Liver (tissue), 9 donors: ENCODE measurements around the gene SCARB1. TPM values are rescaled to one million over a fixed set of nuclear protein-coding genes. Genes with fewer than 3 reads are reported as not detected.

Experiments
- DNase-seq: peaks from one replicate; pipeline ENCODE4 v3.0.0-alpha.2; 2017; ENCODE audit warnings: low spot score
- H3K27ac ChIP-seq, 2 donors: one replicate each; pipeline ENCODE4 v1.7.0; 2013; ENCODE audit warnings: inconsistent platforms in 2 of 2, low read length in 2 of 2, control low read depth in 1 of 2, low read depth in 1 of 2, mild to moderate bottlenecking in 1 of 2
- H3K27me3 ChIP-seq, 4 donors: one replicate each; pipeline versions ENCODE4 v1.6.1 to v1.7.0; 2013; ENCODE audit warnings: low read length in 3 of 4, inconsistent platforms in 1 of 4, mild to moderate bottlenecking in 1 of 4, moderate library complexity in 1 of 4; ENCODE audit not compliant: control insufficient read depth in 4 of 4, insufficient read depth in 4 of 4
- H3K36me3 ChIP-seq, 4 donors: one replicate each; pipeline versions ENCODE4 v1.6.1 to v1.7.0; 2013; ENCODE audit warnings: low read length in 3 of 4, mild to moderate bottlenecking in 3 of 4, low read depth in 1 of 4, moderate library complexity in 1 of 4; ENCODE audit not compliant: control insufficient read depth in 4 of 4, insufficient read depth in 3 of 4
- H3K4me1 ChIP-seq, 4 donors: one replicate each; pipeline versions ENCODE4 v1.6.1 to v1.7.0; 2013; ENCODE audit warnings: low read length in 3 of 4, mild to moderate bottlenecking in 3 of 4, moderate library complexity in 1 of 4; ENCODE audit not compliant: control insufficient read depth in 4 of 4, insufficient read depth in 4 of 4
- H3K4me3 ChIP-seq, 3 donors: one replicate each; pipeline versions ENCODE4 v1.6.1 to v1.7.0; 2013; ENCODE audit warnings: low read length in 3 of 3, control low read depth in 1 of 3, low read depth in 1 of 3, mild to moderate bottlenecking in 1 of 3
- H3K9ac ChIP-seq, 2 donors: one replicate each; pipeline ENCODE4 v1.7.0; 2013; ENCODE audit warnings: low read length in 2 of 2, mild to moderate bottlenecking in 2 of 2, moderate library complexity in 2 of 2, control low read depth in 1 of 2, low read depth in 1 of 2
- H3K9me3 ChIP-seq, 4 donors: one replicate each; pipeline versions ENCODE4 v1.6.1 to v1.7.0; 2013; ENCODE audit warnings: low read length in 3 of 4; ENCODE audit not compliant: control insufficient read depth in 4 of 4
- EGR1 ChIP-seq, 2 donors: IDR thresholded peaks; 2 replicates each; pipeline ENCODE4 v1.6.1; 2016 to 2018; ENCODE audit warnings: antibody characterized with exemption in 2 of 2, low read depth in 2 of 2
- FOXA1 ChIP-seq: IDR thresholded peaks from 2 replicates; pipeline ENCODE4 v1.6.1; 2016; ENCODE audit warnings: antibody characterized with exemption
- FOXA2 ChIP-seq: IDR thresholded peaks from 2 replicates; pipeline ENCODE4 v1.6.1; 2016; ENCODE audit warnings: antibody characterized with exemption
- GABPA ChIP-seq, 2 donors: IDR thresholded peaks in 1 of 2; conservative IDR thresholded peaks in 1 of 2; 2 replicates each; pipeline ENCODE4 v1.6.1; 2016; ENCODE audit warnings: antibody characterized with exemption in 2 of 2, mild to moderate bottlenecking in 1 of 2, moderate library complexity in 1 of 2
- HNF4A ChIP-seq, 2 donors: conservative IDR thresholded peaks; 2 replicates each; pipeline ENCODE4 v1.6.1; 2016; ENCODE audit warnings: antibody characterized with exemption in 2 of 2, mild to moderate bottlenecking in 2 of 2
- HNF4G ChIP-seq: IDR thresholded peaks from 2 replicates; pipeline ENCODE4 v1.6.1; 2016; ENCODE audit warnings: antibody characterized with exemption
- JUND ChIP-seq, 2 donors: IDR thresholded peaks; 2 replicates each; pipeline ENCODE4 v1.6.1; 2016; ENCODE audit warnings: antibody characterized with exemption in 2 of 2
- NR2F2 ChIP-seq: IDR thresholded peaks from 2 replicates; pipeline ENCODE4 v1.6.1; 2016; ENCODE audit warnings: antibody characterized with exemption
- RAD21 ChIP-seq, 2 donors: IDR thresholded peaks; 2 replicates each; pipeline ENCODE4 v1.6.1; 2016; ENCODE audit warnings: antibody characterized with exemption in 2 of 2, mild to moderate bottlenecking in 2 of 2
- RXRA ChIP-seq, 2 donors: IDR thresholded peaks; 2 replicates each; pipeline ENCODE4 v1.6.1; 2017 to 2018; ENCODE audit warnings: antibody characterized with exemption in 2 of 2, mild to moderate bottlenecking in 1 of 2
- SP1 ChIP-seq: IDR thresholded peaks from 2 replicates; pipeline ENCODE4 v1.6.1; 2018; ENCODE audit warnings: antibody characterized with exemption, mild to moderate bottlenecking
- TAF1 ChIP-seq: conservative IDR thresholded peaks from 2 replicates; pipeline ENCODE4 v1.6.1; 2016; ENCODE audit warnings: antibody characterized with exemption, mild to moderate bottlenecking
- YY1 ChIP-seq: IDR thresholded peaks from 2 replicates; pipeline ENCODE4 v1.6.1; 2016; ENCODE audit warnings: antibody characterized with exemption, mild to moderate bottlenecking
- WGBS: extraction: QIAGEN DNeasy Blood & Tissue Kit; methylation state at CpG from one replicate; pipeline ENCODE4 v1.1.7; 2013; 5-methylcytosine and 5-hydroxymethylcytosine counted together
- polyA plus RNA-seq, 2 donors: library from polyadenylated mRNA; stranded (reverse) in 1 of 2; unstranded in 1 of 2; fragments of 200-250 nt in 1 of 2; fragments of >200 nt in 1 of 2; fragmentation: Nextera tagmentation in 1 of 2; extraction: Ambion mirVana in 1 of 2; gene quantifications; one replicate each; pipeline versions ENCODE4 v1.2.1 to v1.2.3, GENCODE V29; 2013 to 2015
- total RNA-seq, 2 donors: library from RNA; depleted of rRNA; stranded (reverse); fragments of >200 nt; gene quantifications; one replicate each; pipeline ENCODE4 v1.2.3, GENCODE V29; 2014
- TF ChIP-seq, protein P1 (sequence below): IDR thresholded peaks from 2 replicates; pipeline ENCODE4 v1.6.1; 2016; ENCODE audit warnings: antibody characterized with exemption
- TF ChIP-seq, protein P2 (sequence below): IDR thresholded peaks from 2 replicates; pipeline ENCODE4 v1.6.1; 2016; ENCODE audit warnings: antibody characterized with exemption
- TF ChIP-seq, protein P3 (sequence below): IDR thresholded peaks from 2 replicates; pipeline ENCODE4 v1.6.1; 2016; ENCODE audit warnings: antibody characterized with exemption, mild to moderate bottlenecking
- TF ChIP-seq, protein P4 (sequence below): fragments of 150-350 bp; IDR thresholded peaks from 2 replicates; pipeline ENCODE4 v1.5.1; 2017; ENCODE audit warnings: improper control_type of control experiment, low read depth, low read length; ENCODE audit not compliant: missing input control
- TF ChIP-seq, protein P5 (sequence below): IDR thresholded peaks from 2 replicates; pipeline ENCODE4 v1.6.1; 2016; ENCODE audit warnings: antibody characterized with exemption
- donor health status: healthy.
- donor health status: healthy.
- donor health status: healthy.
- donor health status: healthy.
- donor health status: healthy.

Gene SCARB1
- total and polyA plus RNA-seq, 4 donors, result 85.3 to 289 (median 141) TPM

DNA sequence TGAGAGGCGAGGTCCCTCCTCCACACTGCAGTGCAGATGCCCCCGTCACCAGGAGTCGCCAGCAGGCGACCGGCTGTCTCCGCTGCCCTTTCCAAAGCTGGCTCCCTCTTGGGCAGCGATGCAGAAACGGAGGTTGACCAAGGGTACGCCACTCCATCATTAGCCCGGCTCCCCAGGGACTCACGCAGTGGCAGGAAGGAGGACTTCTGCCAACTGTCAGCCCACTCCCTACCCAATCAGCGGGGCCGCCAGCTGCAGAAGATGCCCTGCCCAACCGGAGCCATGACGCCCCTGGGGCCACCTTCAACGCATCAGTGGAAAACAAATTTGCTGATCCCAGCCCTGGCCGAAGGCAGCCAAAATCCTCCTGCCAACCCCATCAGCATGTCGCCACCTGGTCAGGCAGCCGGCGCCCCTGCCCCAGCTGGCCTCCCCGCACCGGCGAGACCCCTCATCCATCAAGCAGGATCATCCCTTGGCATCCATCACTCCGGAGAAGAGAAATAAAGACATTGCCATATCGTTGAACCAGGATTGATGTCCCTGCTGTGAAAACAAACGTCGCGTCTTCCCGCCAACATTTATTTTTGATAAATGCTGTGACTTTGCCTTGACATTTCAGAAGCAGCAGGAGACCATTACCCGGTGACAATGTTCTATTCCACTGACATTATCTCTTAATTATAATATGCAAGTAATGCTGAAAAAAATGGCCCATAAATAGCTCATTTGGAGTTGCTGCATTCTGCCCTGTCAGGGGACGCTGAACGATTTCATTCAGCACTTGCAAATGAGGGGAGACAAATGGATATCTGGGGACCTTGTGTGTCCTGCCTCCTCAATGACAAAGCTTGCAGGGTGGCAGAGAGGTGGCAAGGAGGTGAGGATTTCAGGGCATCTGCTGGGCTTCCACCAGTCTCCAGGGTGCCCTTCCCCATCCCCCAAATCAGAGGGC, 105.1 kb downstream of the SCARB1 start:
- 81% methylated on average over 32 of the region's 32 CpGs for WGBS
- Histone ChIP-seq H3K27ac (no peak overlapping the region), H3K4me1 (peaks cover 10 to 23% (median 16%) of the 10 kb centered on the region in 4 donors), H3K27me3 (no peaks in the 10 kb centered on the region), H3K9me3 (no peaks in the 10 kb centered on the region), H3K36me3 (no peaks in the 10 kb centered on the region), H3K4me3 (no peak overlapping the region), H3K9ac (no peak overlapping the region)
- TF ChIP-seq, protein P1, sequence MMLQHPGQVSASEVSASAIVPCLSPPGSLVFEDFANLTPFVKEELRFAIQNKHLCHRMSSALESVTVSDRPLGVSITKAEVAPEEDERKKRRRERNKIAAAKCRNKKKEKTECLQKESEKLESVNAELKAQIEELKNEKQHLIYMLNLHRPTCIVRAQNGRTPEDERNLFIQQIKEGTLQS, result no peak
- TF ChIP-seq YY1 (no peak), RAD21 (IDR thresholded peaks at IDR 0.05) (no peak), FOXA2 (no peak), TAF1 (no peak), SP1 (no peak), HNF4G (no peak), GABPA (IDR thresholded peaks at IDR 0.05 in 1 of 2, conservative IDR thresholded peaks at IDR 0.05 in 1 of 2) (no peak), FOXA1 (no peak), HNF4A (conservative IDR thresholded peaks at IDR 0.05) (no peak), JUND (IDR thresholded peaks at IDR 0.05) (no peak), NR2F2 (no peak), RXRA (IDR thresholded peaks at IDR 0.05) (no peak), EGR1 (IDR thresholded peaks at IDR 0.05; ENCODE audit: low read depth in 2 of 2) (no peak)
- TF ChIP-seq, protein P2, sequence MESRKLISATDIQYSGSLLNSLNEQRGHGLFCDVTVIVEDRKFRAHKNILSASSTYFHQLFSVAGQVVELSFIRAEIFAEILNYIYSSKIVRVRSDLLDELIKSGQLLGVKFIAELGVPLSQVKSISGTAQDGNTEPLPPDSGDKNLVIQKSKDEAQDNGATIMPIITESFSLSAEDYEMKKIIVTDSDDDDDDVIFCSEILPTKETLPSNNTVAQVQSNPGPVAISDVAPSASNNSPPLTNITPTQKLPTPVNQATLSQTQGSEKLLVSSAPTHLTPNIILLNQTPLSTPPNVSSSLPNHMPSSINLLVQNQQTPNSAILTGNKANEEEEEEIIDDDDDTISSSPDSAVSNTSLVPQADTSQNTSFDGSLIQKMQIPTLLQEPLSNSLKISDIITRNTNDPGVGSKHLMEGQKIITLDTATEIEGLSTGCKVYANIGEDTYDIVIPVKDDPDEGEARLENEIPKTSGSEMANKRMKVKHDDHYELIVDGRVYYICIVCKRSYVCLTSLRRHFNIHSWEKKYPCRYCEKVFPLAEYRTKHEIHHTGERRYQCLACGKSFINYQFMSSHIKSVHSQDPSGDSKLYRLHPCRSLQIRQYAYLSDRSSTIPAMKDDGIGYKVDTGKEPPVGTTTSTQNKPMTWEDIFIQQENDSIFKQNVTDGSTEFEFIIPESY, result no peak
- TF ChIP-seq, protein P3, sequence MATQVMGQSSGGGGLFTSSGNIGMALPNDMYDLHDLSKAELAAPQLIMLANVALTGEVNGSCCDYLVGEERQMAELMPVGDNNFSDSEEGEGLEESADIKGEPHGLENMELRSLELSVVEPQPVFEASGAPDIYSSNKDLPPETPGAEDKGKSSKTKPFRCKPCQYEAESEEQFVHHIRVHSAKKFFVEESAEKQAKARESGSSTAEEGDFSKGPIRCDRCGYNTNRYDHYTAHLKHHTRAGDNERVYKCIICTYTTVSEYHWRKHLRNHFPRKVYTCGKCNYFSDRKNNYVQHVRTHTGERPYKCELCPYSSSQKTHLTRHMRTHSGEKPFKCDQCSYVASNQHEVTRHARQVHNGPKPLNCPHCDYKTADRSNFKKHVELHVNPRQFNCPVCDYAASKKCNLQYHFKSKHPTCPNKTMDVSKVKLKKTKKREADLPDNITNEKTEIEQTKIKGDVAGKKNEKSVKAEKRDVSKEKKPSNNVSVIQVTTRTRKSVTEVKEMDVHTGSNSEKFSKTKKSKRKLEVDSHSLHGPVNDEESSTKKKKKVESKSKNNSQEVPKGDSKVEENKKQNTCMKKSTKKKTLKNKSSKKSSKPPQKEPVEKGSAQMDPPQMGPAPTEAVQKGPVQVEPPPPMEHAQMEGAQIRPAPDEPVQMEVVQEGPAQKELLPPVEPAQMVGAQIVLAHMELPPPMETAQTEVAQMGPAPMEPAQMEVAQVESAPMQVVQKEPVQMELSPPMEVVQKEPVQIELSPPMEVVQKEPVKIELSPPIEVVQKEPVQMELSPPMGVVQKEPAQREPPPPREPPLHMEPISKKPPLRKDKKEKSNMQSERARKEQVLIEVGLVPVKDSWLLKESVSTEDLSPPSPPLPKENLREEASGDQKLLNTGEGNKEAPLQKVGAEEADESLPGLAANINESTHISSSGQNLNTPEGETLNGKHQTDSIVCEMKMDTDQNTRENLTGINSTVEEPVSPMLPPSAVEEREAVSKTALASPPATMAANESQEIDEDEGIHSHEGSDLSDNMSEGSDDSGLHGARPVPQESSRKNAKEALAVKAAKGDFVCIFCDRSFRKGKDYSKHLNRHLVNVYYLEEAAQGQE, result no peak
- TF ChIP-seq, protein P4, sequence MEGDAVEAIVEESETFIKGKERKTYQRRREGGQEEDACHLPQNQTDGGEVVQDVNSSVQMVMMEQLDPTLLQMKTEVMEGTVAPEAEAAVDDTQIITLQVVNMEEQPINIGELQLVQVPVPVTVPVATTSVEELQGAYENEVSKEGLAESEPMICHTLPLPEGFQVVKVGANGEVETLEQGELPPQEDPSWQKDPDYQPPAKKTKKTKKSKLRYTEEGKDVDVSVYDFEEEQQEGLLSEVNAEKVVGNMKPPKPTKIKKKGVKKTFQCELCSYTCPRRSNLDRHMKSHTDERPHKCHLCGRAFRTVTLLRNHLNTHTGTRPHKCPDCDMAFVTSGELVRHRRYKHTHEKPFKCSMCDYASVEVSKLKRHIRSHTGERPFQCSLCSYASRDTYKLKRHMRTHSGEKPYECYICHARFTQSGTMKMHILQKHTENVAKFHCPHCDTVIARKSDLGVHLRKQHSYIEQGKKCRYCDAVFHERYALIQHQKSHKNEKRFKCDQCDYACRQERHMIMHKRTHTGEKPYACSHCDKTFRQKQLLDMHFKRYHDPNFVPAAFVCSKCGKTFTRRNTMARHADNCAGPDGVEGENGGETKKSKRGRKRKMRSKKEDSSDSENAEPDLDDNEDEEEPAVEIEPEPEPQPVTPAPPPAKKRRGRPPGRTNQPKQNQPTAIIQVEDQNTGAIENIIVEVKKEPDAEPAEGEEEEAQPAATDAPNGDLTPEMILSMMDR, result no peak
- TF ChIP-seq, protein P5, sequence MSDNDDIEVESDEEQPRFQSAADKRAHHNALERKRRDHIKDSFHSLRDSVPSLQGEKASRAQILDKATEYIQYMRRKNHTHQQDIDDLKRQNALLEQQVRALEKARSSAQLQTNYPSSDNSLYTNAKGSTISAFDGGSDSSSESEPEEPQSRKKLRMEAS, result no peak
- DNase-seq, result no peak
